Measurements from ENCODE around the gene CSN1S1.

- TF ChIP-seq JUND (IDR thresholded peaks at IDR 0.05) (no peak), FOXA1 (IDR thresholded peaks at IDR 0.05) (no peak), ZBTB33 (IDR thresholded peaks at IDR 0.05) (no peak)
Observed at GRCh38 chr4:69920874-69921273, 10.0 kb upstream of the CSN1S1 start.
